COLO829 (cell line): ENCODE measurements around the gene RNF224.
"Not testable (repeated sequence)": the region's sequence is repeated elsewhere in the genome, so short reads cannot be mapped to it uniquely, and the experiment has no call there.

Experiments used
- DNase-seq: peaks from one replicate; pipeline ENCODE4 v3.0.0; 2012; ENCODE audit warnings: low spot score

Gene RNF224

GRCh38 chr9:137228506-137228967, 1.2 kb downstream of the RNF224 start:
- no peak for DNase-seq

- DNase-seq = no peak
Measured at GRCh38 chr9:137228968-137229896, 1.9 kb downstream of the RNF224 start.

DNA sequence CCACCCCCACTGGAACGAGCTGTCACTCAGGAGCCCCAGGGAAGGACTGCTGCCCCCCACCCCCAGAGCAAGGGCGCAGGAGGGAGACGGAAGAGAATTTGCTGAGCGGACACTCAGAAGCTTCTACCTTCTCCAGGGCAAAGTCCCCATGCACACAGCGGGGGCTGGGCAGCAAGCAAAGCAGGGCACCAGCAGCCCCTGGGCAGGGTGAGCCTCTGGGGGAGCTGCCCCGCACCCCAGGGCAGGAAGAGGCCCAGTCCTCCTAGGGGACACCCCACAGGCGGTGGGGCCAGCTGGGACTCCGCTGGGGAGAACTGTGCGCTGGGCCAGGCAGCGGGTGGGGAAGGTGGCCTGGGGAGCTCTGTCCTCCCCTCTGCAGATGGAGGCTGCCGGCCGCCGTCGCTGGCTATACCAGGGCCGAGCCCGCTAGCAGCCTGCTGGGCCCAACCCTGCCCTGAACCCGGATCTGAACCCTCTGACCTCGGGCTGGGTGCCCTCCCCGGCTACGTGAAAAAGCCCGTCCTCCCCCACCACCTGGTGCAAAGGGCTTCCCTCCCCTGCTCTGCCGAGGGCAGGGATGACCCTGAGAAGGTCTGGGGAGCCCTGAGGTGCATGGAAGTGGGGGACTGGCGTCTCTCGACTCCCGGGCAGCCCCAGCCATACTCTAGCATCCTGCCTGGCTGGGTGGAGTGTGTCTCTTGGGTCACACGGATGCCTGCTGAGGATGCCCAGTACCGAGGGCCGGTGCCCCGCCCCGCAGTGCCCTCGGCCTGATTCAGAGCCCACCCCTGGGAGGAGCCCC, 2.8 kb downstream of the RNF224 start:
- DNase-seq = no peak

DNA sequence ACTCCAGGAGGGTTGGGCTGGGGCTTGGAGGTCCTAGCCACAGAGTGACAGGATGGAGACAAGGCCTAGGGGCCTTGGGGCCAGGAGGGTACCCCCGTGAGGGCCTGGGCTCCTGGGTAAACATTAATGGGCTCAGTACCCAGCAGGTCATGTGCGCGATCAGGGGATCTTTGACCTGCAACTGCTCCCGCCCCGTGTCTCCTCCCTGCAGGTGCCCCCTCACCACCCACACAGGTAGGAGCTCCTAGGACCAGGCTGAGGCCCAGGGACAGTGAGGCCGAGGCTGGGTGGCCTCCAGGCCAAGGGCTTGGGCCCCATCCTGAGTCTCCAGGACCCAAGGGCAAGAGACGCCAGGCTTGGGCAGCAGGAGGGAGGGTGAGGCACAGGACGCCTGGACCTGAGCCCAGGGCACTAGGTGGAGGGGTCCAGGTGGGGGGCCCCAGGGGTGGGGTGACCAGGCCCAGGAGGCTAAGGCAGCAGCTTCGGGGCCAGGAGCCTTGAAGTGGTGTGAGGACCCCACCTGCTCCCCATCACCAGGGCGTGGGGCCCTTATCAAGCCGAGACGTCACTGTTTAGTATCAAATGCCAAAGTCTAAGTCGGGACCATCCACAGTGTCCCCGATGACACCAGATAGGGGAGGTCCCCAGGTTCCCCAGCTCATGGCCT, 3.5 kb downstream of the RNF224 start, which contains the start of gene SLC34A3:
Gene SLC34A3 (plus strand): TSS at position 197 of the 667 bp plus-strand sequence. CDS start 802 bp downstream, outside the sequence.
- no peak for DNase-seq

DNA sequence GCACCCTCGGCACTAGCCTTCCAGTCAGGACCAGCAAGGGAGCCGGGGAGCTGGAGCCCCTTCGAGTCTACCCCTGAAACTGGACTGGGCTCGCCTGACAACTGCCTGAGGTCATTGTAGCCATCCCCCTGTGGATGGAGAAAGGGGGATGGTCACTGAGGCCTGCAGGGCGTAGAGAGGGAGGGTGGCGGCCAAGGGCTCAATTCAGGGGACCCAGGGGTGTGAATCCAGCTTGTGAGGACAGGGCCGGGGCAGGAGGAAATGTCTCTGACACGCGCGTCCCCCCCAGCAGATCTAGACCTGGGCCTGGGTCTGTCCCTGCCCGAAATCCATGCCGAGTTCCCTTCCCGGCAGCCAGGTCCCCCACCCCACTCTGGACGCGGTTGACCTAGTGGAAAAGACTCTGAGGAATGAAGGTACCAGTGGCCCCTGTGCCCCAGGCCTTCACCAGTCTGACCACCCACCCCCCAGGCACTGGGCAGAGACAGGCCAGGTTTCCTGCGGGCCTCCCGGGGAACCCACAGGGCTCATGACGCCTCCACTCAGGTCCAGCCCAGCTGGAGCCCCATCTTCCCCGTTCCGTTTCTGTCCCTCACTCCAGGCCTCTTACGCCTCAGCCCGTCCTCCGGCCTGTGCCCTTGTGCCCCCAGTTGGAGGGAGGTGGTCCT, 4.2 kb downstream of the RNF224 start:
- DNase-seq = no peak

- DNase-seq = no peak
Measured at GRCh38 chr9:137232101-137232500, 4.8 kb downstream of the RNF224 start.

DNA sequence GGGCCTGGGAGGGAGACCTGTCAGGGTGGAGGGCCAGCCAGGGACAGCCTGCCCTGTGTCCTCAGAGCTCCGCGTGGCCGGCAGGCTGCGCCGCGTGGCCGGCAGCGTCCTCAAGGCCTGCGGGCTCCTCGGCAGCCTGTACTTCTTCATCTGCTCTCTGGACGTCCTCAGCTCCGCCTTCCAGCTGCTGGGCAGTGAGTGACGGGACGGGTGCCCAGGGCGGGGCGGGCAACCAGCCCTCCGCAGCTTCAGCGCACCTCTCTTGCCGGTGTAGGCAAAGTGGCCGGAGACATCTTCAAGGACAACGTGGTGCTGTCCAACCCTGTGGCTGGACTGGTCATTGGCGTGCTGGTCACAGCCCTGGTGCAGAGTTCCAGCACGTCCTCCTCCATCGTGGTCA, 5.2 kb downstream of the RNF224 start:
- DNase-seq = no peak

DNA sequence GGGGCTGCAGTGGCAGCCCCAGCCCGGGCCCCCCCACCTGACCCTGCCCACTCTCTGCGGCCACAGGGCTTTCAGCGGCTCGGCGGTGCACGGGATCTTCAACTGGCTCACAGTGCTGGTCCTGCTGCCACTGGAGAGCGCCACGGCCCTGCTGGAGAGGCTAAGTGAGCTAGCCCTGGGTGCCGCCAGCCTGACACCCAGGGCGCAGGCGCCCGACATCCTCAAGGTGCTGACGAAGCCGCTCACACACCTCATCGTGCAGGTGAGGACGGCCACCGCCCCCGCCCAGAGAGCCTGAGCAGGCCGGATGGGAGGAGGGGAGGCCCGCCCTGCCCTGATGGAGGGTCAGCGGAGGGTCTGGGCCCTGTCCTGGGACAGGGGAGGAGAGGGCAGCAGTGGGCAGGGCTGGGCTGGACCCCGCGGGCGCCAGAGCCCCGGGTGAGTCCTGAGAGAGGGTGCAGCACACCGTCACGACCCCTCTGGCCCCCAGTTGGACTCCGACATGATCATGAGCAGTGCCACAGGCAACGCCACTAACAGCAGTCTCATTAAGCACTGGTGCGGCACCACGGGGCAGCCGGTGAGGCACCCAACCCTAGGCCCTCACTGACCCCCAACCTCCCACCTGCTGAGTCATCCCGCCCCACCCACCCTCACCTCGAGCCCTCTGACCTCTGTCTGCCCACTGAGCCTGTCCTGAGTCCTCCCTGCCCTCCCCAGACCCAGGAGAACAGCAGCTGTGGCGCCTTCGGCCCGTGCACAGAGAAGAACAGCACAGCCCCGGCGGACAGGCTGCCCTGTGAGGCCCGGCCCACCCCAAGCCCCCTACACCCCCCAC, 6.1 kb downstream of the RNF224 start:
- DNase-seq = no peak

GRCh38 chr9:137234055-137234697, 6.9 kb downstream of the RNF224 start:
- no peak for DNase-seq

DNA sequence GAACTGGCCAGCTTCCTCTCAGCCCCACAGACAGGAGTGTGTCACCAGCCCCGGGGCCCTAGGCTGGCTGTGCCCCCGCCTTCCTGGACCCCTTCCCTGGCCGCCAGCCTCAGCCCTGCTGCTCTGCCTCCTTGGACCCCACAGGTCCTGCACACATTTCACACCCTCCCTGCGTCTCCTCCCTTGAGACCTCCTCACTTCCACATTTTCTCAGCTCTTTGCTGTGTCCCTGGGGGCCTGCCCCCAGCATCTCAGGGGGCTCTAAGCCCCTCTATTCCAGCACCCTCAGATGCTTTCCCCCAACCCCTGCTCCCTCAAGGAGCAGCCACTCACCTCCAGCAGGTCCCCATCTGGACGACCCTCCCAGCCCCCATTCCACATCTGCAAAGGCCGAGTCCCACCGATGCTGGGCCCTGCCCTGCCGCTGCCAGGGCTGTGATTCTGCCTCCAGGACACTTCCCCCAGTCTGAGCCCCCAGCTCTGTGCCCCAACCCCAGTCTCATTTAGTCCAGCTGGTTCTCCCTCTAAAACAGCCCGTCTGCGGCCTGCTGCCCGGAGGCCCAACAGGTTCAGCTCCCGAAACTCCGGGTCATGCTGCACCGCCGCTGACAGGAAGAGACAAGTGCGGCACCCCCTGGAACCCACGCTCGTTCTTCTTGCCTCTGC, 7.6 kb downstream of the RNF224 start:
- no peak for DNase-seq

DNA sequence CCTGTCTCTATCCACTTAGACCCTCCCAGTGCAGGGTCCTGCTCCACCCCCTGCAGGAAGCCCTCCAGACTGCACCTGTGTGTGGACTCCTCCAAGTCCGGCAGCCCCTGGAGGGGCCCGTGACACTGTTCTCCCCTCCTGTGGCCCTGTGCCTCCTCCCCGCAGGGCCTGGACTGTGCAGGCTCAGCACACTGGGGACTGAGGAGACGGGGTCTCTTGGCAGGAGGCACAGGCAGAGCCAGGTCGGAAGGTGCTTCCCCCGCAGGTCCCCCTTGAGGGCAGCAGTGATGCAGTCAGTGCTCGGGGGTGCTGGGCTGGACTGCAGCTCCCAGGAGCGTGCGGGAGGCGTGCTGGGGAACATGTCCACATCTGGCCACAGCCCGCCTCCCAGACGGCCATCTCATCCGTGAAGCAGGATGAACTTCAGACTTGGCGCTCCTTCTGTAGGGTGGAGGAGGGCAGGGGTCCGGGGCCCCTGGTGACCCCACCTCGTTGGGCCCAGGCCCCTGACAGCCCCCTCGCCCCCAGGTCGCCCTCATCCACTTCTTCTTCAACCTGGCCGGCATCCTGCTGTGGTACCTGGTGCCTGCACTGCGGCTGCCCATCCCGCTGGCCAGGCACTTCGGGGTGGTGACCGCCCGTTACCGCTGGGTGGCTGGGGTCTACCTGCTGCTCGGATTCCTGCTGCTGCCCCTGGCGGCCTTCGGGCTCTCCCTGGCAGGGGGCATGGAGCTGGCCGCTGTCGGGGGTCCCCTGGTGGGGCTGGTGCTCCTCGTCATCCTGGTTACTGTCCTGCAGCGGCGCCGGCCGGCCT, 8.3 kb downstream of the RNF224 start:
- DNase-seq = no peak

GRCh38 chr9:137236238-137236935, 9.1 kb downstream of the RNF224 start:
- DNase-seq = peak; percentile 88

DNA sequence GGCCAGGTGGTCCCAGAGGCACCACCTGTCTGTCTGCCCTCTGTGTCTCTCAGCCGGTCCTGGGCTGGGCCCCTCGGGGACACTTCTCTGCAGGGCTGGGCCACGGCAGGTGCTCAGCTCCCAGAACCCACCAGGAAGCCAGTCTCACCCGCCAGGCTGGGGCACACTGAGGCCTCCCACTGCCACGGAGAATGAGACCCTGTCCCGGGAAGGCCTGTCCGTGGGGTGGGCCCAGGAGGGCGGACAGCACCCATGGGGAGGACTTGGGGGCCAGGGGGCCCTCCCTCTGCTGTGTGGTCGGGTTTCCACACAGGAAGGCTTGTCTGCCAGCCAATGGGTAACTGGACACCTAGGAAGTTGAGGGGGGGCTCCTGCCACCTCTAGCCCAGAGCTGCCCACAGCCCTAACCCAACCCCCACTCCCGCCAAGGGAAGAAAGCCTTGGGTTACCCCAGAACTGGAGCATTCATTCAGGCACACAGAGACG, 9.7 kb downstream of the RNF224 start:
- DNase-seq = no peak

GRCh38 chr9:137237759-137238726, 10.7 kb downstream of the RNF224 start:
- no peak for DNase-seq

DNA sequence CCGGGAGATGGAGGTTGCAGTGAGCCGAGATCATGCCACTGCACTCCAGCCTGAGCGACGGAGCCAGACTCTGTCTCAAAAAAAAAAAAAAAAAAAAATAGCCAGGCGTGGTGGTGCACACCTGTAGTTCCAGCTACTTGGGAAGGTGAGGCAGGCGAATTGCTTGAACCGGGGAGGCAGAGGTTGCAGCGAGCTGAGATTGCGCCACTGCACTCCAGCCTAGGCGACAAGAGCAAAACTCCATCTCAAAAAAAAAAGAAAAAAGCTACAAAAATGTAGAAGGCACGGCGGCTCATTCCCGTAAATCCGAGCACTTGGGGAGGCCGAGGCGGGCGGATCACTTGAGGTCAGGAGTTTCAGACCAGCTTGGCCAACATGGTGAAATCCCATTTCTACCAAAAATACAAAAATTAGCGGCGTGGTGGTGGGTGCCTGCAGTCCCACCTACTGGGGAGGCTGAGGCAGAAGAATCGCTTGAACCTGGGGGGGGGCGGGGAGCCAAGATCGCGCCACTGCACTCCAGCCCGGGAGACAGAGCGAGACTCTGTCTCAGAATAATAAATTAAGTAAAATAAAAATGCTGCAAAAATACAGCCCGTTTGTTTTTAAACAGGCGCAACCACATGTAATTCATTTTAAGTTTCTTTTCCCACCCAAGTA, 12.4 kb downstream of the RNF224 start:
- DNase-seq = not testable (repeated sequence)

- DNase-seq = peak; percentile 61
Measured at GRCh38 chr9:137240318-137240840, 13.1 kb downstream of the RNF224 start.
